ENCODE measurements around the gene SLC26A11. TPM values are rescaled to one million over a fixed set of nuclear protein-coding genes. Genes with fewer than 3 reads are reported as not detected.

The SLC26A11 gene
- total RNA-seq, 3 donors from 2014 or later (not counting 1 experiment from before 2014, with no cell fraction given), result 33.9 to 37.6 (median 35.8) TPM

DNA sequence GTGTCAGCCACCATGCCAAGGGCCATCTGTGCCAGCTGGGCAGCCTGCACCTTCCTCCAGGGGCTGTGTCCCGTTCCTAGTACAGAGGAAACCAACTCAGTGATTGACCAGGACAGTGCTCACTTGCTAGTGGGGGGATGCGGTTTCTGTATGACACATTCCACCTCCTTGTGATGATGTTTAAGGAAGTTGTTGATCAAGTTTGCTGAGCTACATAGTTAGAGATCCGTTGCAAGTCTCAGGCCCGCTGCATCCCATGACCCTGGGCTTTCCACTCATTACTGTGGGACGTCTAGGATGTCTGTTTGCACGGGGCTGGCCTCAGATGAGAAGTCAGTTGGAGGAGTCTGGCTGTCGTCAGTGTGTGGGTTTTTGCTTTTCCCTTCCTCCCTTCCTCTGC is 74.0 kb downstream of the SLC26A11 start:
- WGBS (ENCODE audit: insufficient coverage), result 93% methylated on average over 6 of the region's 7 CpGs
- Histone ChIP-seq H3K4me3 (ENCODE audit: low read length) (no peak overlapping the region), H3K27ac (ENCODE audit: low read length) (no peak overlapping the region), H3K9me3 (ENCODE audit: control insufficient read depth, insufficient read depth, low read length) (no peaks in the 10 kb centered on the region), H3K36me3 (ENCODE audit: control insufficient read depth, insufficient read depth, low read length) (peaks cover 96% of the 10 kb centered on the region), H3K4me1 (ENCODE audit: control insufficient read depth, insufficient read depth, low read length) (peaks cover 5% of the 10 kb centered on the region), H3K27me3 (ENCODE audit: control insufficient read depth, insufficient read depth, low read length) (no peaks in the 10 kb centered on the region)
- Mint-ChIP-seq H3K4me3 (no peak overlapping the region), H3K27ac (peak overlapping the region; percentile 14 to 22), H3K9me3 (no peaks in the 10 kb centered on the region), H3K4me1 (peaks cover 16 to 17% of the 10 kb centered on the region in 2 donors), H3K27me3 (ENCODE audit: low read depth in 2 of 2) (no peaks in the 10 kb centered on the region), H3K36me3 (no peaks in the 10 kb centered on the region)
- DNase-seq (no peak), ATAC-seq (no peak)
- intact Hi-C loops (cut with micrococcal nuclease), result no loop called here
- TF ChIP-seq, protein P1, sequence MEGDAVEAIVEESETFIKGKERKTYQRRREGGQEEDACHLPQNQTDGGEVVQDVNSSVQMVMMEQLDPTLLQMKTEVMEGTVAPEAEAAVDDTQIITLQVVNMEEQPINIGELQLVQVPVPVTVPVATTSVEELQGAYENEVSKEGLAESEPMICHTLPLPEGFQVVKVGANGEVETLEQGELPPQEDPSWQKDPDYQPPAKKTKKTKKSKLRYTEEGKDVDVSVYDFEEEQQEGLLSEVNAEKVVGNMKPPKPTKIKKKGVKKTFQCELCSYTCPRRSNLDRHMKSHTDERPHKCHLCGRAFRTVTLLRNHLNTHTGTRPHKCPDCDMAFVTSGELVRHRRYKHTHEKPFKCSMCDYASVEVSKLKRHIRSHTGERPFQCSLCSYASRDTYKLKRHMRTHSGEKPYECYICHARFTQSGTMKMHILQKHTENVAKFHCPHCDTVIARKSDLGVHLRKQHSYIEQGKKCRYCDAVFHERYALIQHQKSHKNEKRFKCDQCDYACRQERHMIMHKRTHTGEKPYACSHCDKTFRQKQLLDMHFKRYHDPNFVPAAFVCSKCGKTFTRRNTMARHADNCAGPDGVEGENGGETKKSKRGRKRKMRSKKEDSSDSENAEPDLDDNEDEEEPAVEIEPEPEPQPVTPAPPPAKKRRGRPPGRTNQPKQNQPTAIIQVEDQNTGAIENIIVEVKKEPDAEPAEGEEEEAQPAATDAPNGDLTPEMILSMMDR (IDR thresholded peaks at IDR 0.05), result no peak

DNA sequence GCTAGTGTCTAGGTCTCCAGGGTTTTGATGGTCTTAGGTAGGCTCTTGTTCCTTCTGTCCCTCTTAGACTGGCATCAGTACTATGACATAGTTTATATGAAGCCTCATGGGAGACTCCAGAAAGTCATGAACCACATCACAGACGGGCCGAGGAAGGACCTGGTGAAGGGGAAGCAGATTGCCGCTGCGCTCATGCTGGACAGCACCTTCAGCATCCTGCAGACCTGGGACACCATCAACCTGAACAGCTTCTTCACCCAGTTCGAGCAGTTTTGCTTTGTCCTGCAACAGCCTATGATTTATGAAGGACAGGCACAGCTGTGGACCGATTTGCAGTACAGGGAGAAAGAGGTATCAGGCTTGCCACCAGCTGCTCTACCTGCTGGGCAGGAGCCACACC is 74.4 kb downstream of the SLC26A11 start:
- peaks cover 3% of the 10 kb centered on the region for H3K36me3 Mint-ChIP-seq
- Histone ChIP-seq H3K4me1 (ENCODE audit: control insufficient read depth, insufficient read depth, low read length) (peaks cover 5% of the 10 kb centered on the region), H3K4me3 (ENCODE audit: low read length) (no peak overlapping the region), H3K27me3 (ENCODE audit: control insufficient read depth, insufficient read depth, low read length) (no peaks in the 10 kb centered on the region), H3K36me3 (ENCODE audit: control insufficient read depth, insufficient read depth, low read length) (peaks cover 96% of the 10 kb centered on the region), H3K9me3 (ENCODE audit: control insufficient read depth, insufficient read depth, low read length) (no peaks in the 10 kb centered on the region), H3K27ac (ENCODE audit: low read length) (no peak overlapping the region)
- no peaks in the 10 kb centered on the region for H3K9me3 Mint-ChIP-seq
- H3K27ac Mint-ChIP-seq, result peak overlapping the region in 1 of 2 donors; percentile 22
- intact Hi-C loops (cut with micrococcal nuclease), result no loop called here
- ATAC-seq (no peak), DNase-seq (no peak)
- H3K27me3 Mint-ChIP-seq (ENCODE audit: low read depth in 2 of 2), result no peaks in the 10 kb centered on the region
- 92% methylated on average over 6 of the region's 6 CpGs for WGBS (ENCODE audit: insufficient coverage)
- TF ChIP-seq, protein P1 (IDR thresholded peaks at IDR 0.05), result no peak
- peaks cover 13 to 18% of the 10 kb centered on the region in 2 donors for H3K4me1 Mint-ChIP-seq
- no peak overlapping the region for H3K4me3 Mint-ChIP-seq

DNA sequence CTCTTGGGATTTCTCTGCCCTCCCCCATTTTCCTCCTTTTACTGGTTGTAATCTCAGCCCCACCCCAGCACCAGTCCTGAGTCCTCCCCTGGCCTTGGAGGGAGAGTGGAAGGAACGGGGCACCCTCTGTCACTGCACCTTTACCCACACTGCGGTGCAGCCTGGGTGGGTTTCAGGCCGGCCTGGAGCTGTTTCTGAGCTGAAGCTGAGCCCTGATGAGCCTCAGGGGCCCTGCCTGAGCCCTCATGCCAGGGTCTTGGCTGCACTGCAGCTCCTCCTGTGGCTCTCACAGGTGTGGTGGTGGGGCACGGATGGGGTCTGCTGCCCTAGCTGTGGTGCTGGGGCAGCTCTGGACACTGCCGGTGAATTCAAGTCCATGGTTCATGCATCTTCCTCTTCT is 74.9 kb downstream of the SLC26A11 start:
- Mint-ChIP-seq H3K27ac (peak overlapping the region in 1 of 2 donors; percentile 21), H3K4me1 (peaks cover 12 to 20% of the 10 kb centered on the region in 2 donors), H3K27me3 (ENCODE audit: low read depth in 2 of 2) (no peaks in the 10 kb centered on the region), H3K36me3 (peaks cover 8% of the 10 kb centered on the region), H3K4me3 (no peak overlapping the region), H3K9me3 (no peaks in the 10 kb centered on the region)
- WGBS (ENCODE audit: insufficient coverage), result 98% methylated on average over 4 of the region's 5 CpGs
- intact Hi-C loops (cut with micrococcal nuclease), result no loop called here
- DNase-seq (no peak), ATAC-seq (no peak)
- Histone ChIP-seq H3K27me3 (ENCODE audit: control insufficient read depth, insufficient read depth, low read length) (no peaks in the 10 kb centered on the region), H3K27ac (ENCODE audit: low read length) (no peak overlapping the region), H3K9me3 (ENCODE audit: control insufficient read depth, insufficient read depth, low read length) (no peaks in the 10 kb centered on the region), H3K4me1 (ENCODE audit: control insufficient read depth, insufficient read depth, low read length) (peaks cover 5% of the 10 kb centered on the region), H3K36me3 (ENCODE audit: control insufficient read depth, insufficient read depth, low read length) (peaks cover 96% of the 10 kb centered on the region), H3K4me3 (ENCODE audit: low read length) (no peak overlapping the region)
- TF ChIP-seq, protein P1 (IDR thresholded peaks at IDR 0.05), result no peak

DNA sequence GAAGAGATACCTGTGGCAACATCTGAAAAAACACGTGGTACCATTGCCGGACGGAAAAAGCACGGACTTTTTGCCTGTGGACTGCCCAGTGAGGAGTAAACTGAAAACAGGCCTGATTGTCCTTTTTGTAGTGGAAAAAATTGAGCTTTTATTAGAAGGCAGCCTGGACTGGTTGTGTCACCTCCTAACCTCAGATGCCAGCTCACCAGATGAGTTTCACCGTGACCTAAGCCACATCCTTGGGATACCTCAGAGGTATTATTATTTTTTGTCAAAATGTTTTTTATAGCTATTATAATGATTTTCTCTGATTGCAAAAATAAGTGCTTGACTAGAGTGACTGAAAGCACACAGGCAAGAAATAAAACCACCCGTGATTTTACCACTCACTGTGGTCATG is 75.3 kb downstream of the SLC26A11 start:
- Histone ChIP-seq H3K4me3 (ENCODE audit: low read length) (no peak overlapping the region), H3K27me3 (ENCODE audit: control insufficient read depth, insufficient read depth, low read length) (no peaks in the 10 kb centered on the region), H3K27ac (ENCODE audit: low read length) (no peak overlapping the region), H3K36me3 (ENCODE audit: control insufficient read depth, insufficient read depth, low read length) (peaks cover 95% of the 10 kb centered on the region), H3K4me1 (ENCODE audit: control insufficient read depth, insufficient read depth, low read length) (peaks cover 5% of the 10 kb centered on the region), H3K9me3 (ENCODE audit: control insufficient read depth, insufficient read depth, low read length) (no peaks in the 10 kb centered on the region)
- no peak overlapping the region for H3K4me3 Mint-ChIP-seq
- peaks cover 13 to 20% of the 10 kb centered on the region in 2 donors for H3K4me1 Mint-ChIP-seq
- TF ChIP-seq, protein P1 (IDR thresholded peaks at IDR 0.05), result no peak
- DNase-seq (no peak), ATAC-seq (no peak)
- WGBS (ENCODE audit: insufficient coverage), result 88% methylated on average over 5 of the region's 6 CpGs
- peak overlapping the region; percentile 21 to 77 for H3K27ac Mint-ChIP-seq
- no peaks in the 10 kb centered on the region for H3K27me3 Mint-ChIP-seq (ENCODE audit: low read depth in 2 of 2)
- peaks cover 8% of the 10 kb centered on the region for H3K36me3 Mint-ChIP-seq
- intact Hi-C loops (cut with micrococcal nuclease), result no loop called here
- H3K9me3 Mint-ChIP-seq, result no peaks in the 10 kb centered on the region
